Heart left ventricle (tissue), 13 donors: ENCODE measurements around the gene ICE1.

ENCODE experiments used
- POLR2A ChIP-seq, 2 donors: fragments of 450-650 bp; IDR thresholded peaks; one replicate each; pipeline ENCODE4 v1.6.1; 2017; ENCODE audit warnings: antibody characterized with exemption in 2 of 2, mild to moderate bottlenecking in 2 of 2, moderate library complexity in 2 of 2
- TF ChIP-seq, protein P1 (sequence below), 12 donors: fragments of 200-600 bp; sonication (generic) in 4 of 12; IDR thresholded peaks; one replicate each; pipeline versions ENCODE4 v1.5.0 to v1.8.0; 2018 to 2022; ENCODE audit warnings: antibody characterized with exemption in 12 of 12, mild to moderate bottlenecking in 5 of 12
- donor health status: ischemic (EF 13 %, LVEDD 7.1; RV severe dilation, severe dysfunction).
- donor health status: DM: no; HTN: yes; CAD: no.
- donor health status: DM: no; HTN: no; CAD: no.
- donor health status: ischemic (EF 25% LVEDD 6.9; RV normal size, moderate dysfunction).
- donor health status: ischemic (EF 25% LVEDD 5.7; RV mildly dilated, moderate dysfunction).
- donor health status: ischemic (EF 35%, LVEDD 5.7; RV mildly dilated, moderate dysfunction).
- donor health status: nonischemic (EF 11% LVEDD 7.7; RV severe dilation, severe dysfunction).
- donor health status: DM: yes; HTN: yes; CAD: no.
- donor health status: PGD.
- donor health status: ischemic (EF 29% LVEDD 5.4; RV normal size, mild dysfunction).
- donor health status: nonischemic (EF 23%, LVEDD 6.1; RV moderate dilation, normal function).

DNA sequence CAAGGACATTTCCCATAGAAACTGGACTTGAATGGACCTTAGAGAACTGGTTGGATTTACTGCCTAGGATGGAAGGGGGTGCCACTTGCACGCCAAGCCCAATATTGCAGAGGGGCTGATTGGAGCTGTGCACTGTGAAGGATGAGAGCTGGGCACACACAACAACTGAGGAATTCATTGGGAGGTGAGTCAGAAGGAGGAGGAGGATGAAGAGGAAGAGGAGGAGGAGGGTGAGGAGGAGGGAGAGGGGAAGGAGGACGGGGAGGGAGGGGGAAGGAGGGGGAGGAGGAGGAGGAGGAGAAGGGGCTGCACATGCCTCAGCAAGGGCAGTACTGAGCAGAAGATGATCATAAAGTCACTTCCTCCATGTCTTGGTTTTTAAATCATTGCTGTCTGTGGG, 5.7 kb upstream of the ICE1 start:
- TF ChIP-seq, protein P1, sequence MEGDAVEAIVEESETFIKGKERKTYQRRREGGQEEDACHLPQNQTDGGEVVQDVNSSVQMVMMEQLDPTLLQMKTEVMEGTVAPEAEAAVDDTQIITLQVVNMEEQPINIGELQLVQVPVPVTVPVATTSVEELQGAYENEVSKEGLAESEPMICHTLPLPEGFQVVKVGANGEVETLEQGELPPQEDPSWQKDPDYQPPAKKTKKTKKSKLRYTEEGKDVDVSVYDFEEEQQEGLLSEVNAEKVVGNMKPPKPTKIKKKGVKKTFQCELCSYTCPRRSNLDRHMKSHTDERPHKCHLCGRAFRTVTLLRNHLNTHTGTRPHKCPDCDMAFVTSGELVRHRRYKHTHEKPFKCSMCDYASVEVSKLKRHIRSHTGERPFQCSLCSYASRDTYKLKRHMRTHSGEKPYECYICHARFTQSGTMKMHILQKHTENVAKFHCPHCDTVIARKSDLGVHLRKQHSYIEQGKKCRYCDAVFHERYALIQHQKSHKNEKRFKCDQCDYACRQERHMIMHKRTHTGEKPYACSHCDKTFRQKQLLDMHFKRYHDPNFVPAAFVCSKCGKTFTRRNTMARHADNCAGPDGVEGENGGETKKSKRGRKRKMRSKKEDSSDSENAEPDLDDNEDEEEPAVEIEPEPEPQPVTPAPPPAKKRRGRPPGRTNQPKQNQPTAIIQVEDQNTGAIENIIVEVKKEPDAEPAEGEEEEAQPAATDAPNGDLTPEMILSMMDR (IDR thresholded peaks at IDR 0.05): no peak
- TF ChIP-seq POLR2A (IDR thresholded peaks at IDR 0.05): no peak
